ENCODE data around the gene CATSPERZ. TPM values are rescaled to one million over a fixed set of nuclear protein-coding genes. Genes with fewer than 3 reads are reported as not detected.

The CATSPERZ gene
- total RNA-seq, 1 experiment from 2014 or later = 0.59 TPM

- no peak for DNase-seq (ENCODE audit: extremely low read depth, low read depth)
These were observed 53.0 kb downstream of the CATSPERZ start for GRCh38 chr11:64352995-64353714.

- no peak for DNase-seq (ENCODE audit: extremely low read depth, low read depth)
These were observed 53.8 kb downstream of the CATSPERZ start for GRCh38 chr11:64353715-64354506.

Small RNA genes within 50 kb of the gene (small RNA-seq; reads per million reads assigned to genes)
- gene MIR7155 = 0 to 0.41 reads per million in 2 experiments
- 0 reads per million in 2 experiments for gene RF00019

Other genes starting within 250 kb of the CATSPERZ start
- 29.3 and 32.2 TPM in 2 replicates for gene MACROD1, start 134.2 kb upstream of the CATSPERZ start, total RNA-seq (2014; rRNA removed; shearing (Covaris generic))
- gene STIP1, start 114.2 kb upstream of the CATSPERZ start, total RNA-seq (2014; rRNA removed; shearing (Covaris generic)) = 147 and 154 TPM in 2 replicates
- gene FERMT3, start 93.6 kb upstream of the CATSPERZ start, total RNA-seq (2014; rRNA removed; shearing (Covaris generic)) = 55.8 and 60.2 TPM in 2 replicates
- 14.5 and 19.4 TPM in 2 replicates for gene TRPT1, start 74.2 kb upstream of the CATSPERZ start, total RNA-seq (2014; rRNA removed; shearing (Covaris generic))
- gene NUDT22, start 74.1 kb upstream of the CATSPERZ start, total RNA-seq (2014; rRNA removed; shearing (Covaris generic)) = 24.6 and 27.5 TPM in 2 replicates
- gene DNAJC4, start 69.8 kb upstream of the CATSPERZ start, total RNA-seq (2014; rRNA removed; shearing (Covaris generic)) = 7.9 and 8.7 TPM in 2 replicates
- 8.7 and 10.9 TPM in 2 replicates for gene VEGFB, start 65.8 kb upstream of the CATSPERZ start, total RNA-seq (2014; rRNA removed; shearing (Covaris generic))
- gene FKBP2, start 59.3 kb upstream of the CATSPERZ start, total RNA-seq (2014; rRNA removed; shearing (Covaris generic)) = 57.6 and 61.0 TPM in 2 replicates
- gene PPP1R14B, start 53.4 kb upstream of the CATSPERZ start, total RNA-seq (2014; rRNA removed; shearing (Covaris generic)) = 184 and 245 TPM in 2 replicates
- 15.4 and 16.2 TPM in 2 replicates for gene PLCB3, start 48.8 kb upstream of the CATSPERZ start, total RNA-seq (2014; rRNA removed; shearing (Covaris generic))
- gene BAD, start 15.7 kb upstream of the CATSPERZ start, total RNA-seq (2014; rRNA removed; shearing (Covaris generic)) = 66.2 and 68.0 TPM in 2 replicates
- 16.4 and 20.0 TPM in 2 replicates for gene GPR137, start 14.5 kb upstream of the CATSPERZ start, total RNA-seq (2014; rRNA removed; shearing (Covaris generic))
- 0.10 TPM in 1 of 2 replicates, not detected in the other for gene KCNK4, start 9.1 kb upstream of the CATSPERZ start, total RNA-seq (2014; rRNA removed; shearing (Covaris generic))
- gene ESRRA, start 5.2 kb downstream of the CATSPERZ start, total RNA-seq (2014; rRNA removed; shearing (Covaris generic)) = 42.2 and 52.8 TPM in 2 replicates
- gene TRMT112, start 17.2 kb downstream of the CATSPERZ start, total RNA-seq (2014; rRNA removed; shearing (Covaris generic)) = 202 and 230 TPM in 2 replicates
- gene PRDX5, start 17.8 kb downstream of the CATSPERZ start, total RNA-seq (2014; rRNA removed; shearing (Covaris generic)) = 205 and 210 TPM in 2 replicates
- gene CCDC88B, start 39.8 kb downstream of the CATSPERZ start, total RNA-seq (2014; rRNA removed; shearing (Covaris generic)) = 2.8 and 3.7 TPM in 2 replicates
- gene RPS6KA4, start 58.8 kb downstream of the CATSPERZ start, total RNA-seq (2014; rRNA removed; shearing (Covaris generic)) = 15.1 and 16.8 TPM in 2 replicates

Data from NCI-H460 (cell line).